DOHH2 (cell line): ENCODE data around the gene CITED2.

Experiments used
- EZH2phosphoT487 ChIP-seq: fragments of 200-600 bp; sonication (generic); IDR thresholded peaks from 2 replicates; pipeline ENCODE4 v1.6.1; 2017; ENCODE audit warnings: borderline replicate concordance, mild to moderate bottlenecking, antibody characterized with exemption, low read length, moderate library complexity, mixed read lengths
- TF ChIP-seq, protein P1 (sequence below): fragments of 200-600 bp; sonication (generic); IDR thresholded peaks from one replicate; pipeline ENCODE4 v1.5.1; 2014; ENCODE audit warnings: antibody characterized with exemption, mild to moderate bottlenecking, low read depth, low read length; ENCODE audit not compliant: poor library complexity, severe bottlenecking

DNA sequence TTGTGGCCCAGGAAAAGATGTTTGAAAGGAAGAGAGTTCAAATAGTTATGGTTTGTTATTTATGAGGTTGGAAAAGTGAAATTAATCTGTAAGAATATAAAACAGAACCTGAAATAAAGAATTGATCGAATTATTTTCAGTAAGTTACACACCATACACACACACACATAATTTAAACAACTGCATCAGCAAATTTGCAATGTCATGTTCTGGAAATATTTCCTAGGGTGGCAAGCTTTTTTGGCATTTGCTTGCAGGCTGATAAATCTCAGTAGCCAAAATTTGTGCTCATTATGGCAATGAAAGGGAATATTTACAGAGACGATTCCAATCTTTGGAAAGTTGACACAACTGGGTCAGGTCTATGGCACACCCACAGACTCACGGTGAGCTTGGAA, 9.5 kb downstream of the CITED2 start:
- TF ChIP-seq, protein P1, sequence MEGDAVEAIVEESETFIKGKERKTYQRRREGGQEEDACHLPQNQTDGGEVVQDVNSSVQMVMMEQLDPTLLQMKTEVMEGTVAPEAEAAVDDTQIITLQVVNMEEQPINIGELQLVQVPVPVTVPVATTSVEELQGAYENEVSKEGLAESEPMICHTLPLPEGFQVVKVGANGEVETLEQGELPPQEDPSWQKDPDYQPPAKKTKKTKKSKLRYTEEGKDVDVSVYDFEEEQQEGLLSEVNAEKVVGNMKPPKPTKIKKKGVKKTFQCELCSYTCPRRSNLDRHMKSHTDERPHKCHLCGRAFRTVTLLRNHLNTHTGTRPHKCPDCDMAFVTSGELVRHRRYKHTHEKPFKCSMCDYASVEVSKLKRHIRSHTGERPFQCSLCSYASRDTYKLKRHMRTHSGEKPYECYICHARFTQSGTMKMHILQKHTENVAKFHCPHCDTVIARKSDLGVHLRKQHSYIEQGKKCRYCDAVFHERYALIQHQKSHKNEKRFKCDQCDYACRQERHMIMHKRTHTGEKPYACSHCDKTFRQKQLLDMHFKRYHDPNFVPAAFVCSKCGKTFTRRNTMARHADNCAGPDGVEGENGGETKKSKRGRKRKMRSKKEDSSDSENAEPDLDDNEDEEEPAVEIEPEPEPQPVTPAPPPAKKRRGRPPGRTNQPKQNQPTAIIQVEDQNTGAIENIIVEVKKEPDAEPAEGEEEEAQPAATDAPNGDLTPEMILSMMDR = no peak
- no peak for TF ChIP-seq EZH2phosphoT487
